ENCODE data around the gene PGP. TPM values are rescaled to one million over a fixed set of nuclear protein-coding genes. Genes with fewer than 3 reads are reported as not detected.

The PGP gene
- total RNA-seq, 2 donors from 2014 or later = 16.3 to 24.3 TPM

GRCh38 chr16:2229091-2229490, 14.5 kb upstream of the PGP start:
- intact Hi-C loops (cut with DNase I, micrococcal nuclease) = no loop called here
- ATAC-seq (no peak), DNase-seq (no peak)

- intact Hi-C loops (cut with DNase I, micrococcal nuclease) = no loop called here
- no peak for DNase-seq
- no peak for ATAC-seq
These were observed 13.7 kb upstream of the PGP start for GRCh38 chr16:2228161-2228824.

GRCh38 chr16:2226918-2227317, 12.3 kb upstream of the PGP start:
- DNase-seq = no peak
- intact Hi-C loops (cut with DNase I, micrococcal nuclease) = no loop called here
- ATAC-seq = no peak

- ATAC-seq = no peak
- DNase-seq = peak in 1 of 2 donors; percentile 36
- intact Hi-C loops (cut with DNase I, micrococcal nuclease) = no loop called here
These were observed 11.7 kb upstream of the PGP start for GRCh38 chr16:2226245-2226793.

DNA sequence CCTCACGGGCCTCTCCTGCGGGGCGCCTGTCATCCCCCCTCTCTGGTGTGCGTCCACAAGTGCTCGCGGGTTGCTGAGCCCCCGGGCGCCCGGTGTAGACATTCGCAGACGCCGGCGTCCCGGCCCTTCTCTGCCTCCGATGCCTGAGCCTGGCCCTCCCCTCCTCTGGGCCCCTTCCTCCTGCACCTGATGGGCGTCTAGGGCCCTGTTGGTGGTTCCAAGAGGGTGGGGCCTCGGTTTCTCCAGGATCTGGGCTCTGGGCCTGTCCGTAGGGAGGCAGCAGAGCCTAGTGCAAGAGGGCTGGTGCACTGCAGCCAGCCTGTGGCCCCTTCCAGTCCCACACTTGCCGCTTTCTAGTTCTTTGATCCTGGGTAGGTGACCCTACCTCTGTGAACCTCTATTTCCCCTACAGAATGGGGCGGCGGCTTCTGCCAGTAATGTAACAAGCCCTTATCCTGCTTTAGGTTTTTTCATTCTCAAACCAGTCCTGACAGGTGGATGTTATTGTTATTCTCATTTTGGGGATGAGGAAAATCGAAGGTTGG, 9.4 kb upstream of the PGP start:
- intact Hi-C loops (cut with DNase I, micrococcal nuclease) = no loop called here
- peak; percentile 70 to 82 for DNase-seq
- ATAC-seq = peak; percentile 64

- peak; percentile 91 for ATAC-seq
- DNase-seq = peak; percentile 100
- intact Hi-C loops (cut with DNase I, micrococcal nuclease) = no loop called here
These were observed 8.7 kb upstream of the PGP start, which contains the start of gene E4F1 for GRCh38 chr16:2223221-2223941. Gene E4F1 (plus strand): TSS chr16:2223591. CDS start chr16:2223614, 23 bp downstream.

- intact Hi-C loops (cut with DNase I, micrococcal nuclease) = no loop called here
- ATAC-seq (no peak), DNase-seq (no peak)
These were observed 1.7 kb upstream of the PGP start for GRCh38 chr16:2216330-2216729.

DNA sequence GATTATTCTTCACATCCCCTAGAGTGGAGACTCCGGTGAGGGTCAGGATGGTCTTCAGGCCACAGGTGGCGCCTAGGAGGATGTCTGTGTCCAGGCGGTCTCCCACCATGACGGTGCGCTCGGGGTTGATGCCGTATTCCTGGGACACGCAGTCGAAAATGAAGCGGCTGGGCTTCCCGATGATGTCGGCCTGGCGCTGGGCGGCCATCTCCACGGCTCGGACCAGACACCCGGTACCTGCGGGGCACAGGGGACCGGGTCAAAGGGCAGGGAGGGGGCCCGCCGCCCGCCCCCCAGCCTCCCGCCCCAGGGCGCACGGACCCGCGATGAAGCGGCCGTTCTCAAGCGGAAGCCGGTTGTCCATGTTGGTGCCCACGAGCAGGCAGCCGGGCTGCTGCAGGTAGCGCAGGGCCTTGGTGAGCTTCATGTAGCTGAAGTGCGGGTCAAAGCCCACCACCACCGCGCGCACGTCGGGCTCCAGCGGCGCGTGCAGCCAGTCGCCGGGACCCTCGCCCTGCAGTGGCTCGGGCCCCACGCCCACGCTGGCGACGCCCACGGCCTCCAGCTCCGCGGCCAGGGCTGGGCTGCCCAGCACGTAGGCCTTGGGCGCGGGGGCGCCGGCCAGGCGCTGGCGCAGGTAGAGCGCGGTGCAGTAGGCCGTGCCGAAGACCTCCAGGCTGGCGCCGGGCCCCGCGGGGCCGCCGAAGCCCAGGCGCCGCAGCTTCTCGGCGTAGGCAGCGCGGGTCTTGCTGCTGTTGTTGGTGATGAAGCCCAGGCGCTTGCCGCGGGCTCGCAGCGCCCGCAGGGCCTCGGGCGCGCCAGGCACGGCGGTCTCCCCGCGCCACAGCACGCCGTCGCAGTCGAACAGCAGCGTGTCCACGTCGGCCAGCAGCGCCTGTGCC, 572 bp downstream of the PGP start:
- DNase-seq (no peak), ATAC-seq (no peak)
- intact Hi-C loops (cut with DNase I, micrococcal nuclease) = no loop called here

GRCh38 chr16:2212362-2213324, 2.0 kb downstream of the PGP start:
- ATAC-seq (peak; percentile 27), DNase-seq (no peak)
- intact Hi-C loops (cut with DNase I, micrococcal nuclease) = no loop called here

GRCh38 chr16:2211923-2212347, 2.7 kb downstream of the PGP start:
- DNase-seq = no peak
- no peak for ATAC-seq
- intact Hi-C loops (cut with DNase I, micrococcal nuclease) = no loop called here

DNA sequence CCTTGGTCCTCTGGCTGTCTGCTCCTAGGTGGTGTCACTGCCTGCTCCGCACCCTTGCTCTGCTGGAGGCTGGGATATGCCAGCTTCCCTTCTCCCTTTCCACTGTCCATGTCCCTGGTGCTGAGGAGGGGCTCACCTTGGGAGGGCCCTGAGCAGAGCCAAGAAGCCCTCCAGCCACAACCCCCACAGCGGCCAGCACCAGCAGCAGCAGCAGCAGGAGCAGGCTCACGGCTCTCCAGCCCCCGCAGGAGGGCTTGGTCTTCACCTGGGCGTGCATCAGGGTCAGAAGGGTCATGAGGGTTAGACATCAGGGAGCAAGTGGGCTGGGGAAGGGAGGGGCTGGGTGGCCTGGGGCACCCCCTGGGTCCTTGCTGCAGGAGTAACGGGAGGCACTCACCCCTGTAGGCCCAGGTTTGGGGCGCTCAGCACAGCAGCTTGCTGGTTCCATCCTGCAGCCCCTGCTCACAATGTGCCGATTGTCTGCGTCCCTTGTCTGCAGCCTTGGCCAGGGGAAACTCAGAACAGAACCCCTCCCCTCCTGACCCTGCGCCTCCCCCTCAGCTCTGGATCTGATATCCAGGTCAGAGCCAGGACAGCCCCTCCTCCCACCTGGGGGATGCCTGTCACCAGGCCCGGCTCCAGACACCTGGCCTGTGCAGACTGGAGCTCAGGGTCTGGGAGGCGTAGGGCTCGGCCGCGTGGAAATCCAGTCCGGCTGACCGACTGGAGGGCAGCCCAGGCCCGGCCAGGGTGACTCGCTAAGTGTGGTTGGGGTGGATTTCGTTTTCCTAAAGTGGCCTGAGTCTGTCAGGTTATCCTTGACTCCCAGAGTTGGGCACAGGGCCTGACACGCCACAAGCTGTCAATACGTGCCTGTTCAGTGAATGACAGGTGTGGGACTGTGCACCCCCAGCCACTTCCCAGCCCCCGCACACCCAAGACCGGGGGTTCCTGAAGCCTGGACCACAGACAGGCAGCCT, 4.0 kb downstream of the PGP start, which contains the start of gene BRICD5:
Gene BRICD5 (minus strand): TSS at position 478 of the 980 bp plus-strand sequence. CDS start 30 bp downstream, at position 448.
- DNase-seq (no peak), ATAC-seq (no peak)
- intact Hi-C loops (cut with DNase I, micrococcal nuclease) = no loop called here

DNA sequence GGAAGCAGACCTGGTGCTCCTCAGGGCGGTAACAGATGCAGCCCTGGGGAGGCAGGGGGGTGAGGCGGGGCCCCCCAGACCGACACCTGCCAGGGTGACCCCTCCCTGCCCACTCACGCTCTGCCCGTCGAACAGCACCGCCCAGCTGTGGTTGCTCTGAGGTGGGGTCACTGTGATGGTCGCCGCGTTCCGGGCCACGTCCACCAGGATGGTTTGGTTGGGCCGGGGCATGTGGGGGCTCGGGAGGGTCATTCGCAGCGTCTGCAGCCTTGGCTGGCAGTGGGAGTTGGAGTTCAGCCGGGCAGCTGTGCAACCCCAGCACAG, 4.7 kb downstream of the PGP start:
- intact Hi-C loops (cut with DNase I, micrococcal nuclease) = no loop called here
- ATAC-seq (no peak), DNase-seq (no peak)

DNA sequence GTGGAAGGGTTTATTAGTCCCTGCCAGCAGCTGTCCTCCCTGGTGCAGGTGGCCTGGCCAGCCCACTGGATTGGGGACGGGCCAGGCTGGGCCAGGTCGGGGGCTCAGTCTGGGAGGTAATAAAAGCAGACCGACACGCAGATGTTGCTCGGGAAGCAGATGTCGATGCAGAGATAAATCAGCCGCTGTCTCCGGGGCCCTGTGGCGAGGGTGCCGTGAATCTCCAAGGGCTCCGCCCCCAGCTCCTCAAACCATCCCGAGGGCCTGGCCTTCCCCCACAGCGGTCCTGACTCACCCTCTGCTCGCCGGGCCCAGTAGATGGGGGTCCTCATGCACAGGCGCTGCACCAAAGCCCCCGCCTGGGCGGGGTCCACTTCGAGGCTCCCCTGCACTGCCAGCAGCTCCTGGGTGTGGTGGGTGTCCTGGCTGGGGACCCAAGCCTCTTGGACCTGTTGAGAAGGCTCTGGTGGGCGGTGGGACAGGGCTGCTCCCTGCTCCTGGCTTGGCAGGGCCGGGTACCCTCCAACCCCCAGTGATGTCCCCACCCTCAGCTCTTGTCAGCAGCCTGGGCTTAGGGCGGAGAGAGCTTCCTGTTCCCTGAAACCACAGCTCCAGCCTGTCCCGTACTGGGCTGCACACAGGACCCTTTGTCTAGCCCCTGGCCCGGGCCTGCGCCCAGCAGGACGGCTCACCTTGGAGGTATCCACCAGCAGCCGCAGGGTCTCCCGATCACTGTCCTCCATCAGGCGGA, 5.2 kb downstream of the PGP start:
- DNase-seq (no peak), ATAC-seq (no peak)
- intact Hi-C loops (cut with DNase I, micrococcal nuclease) = no loop called here

- ATAC-seq = no peak
- intact Hi-C loops (cut with DNase I, micrococcal nuclease) = no loop called here
- no peak for DNase-seq
These were observed 5.9 kb downstream of the PGP start for GRCh38 chr16:2208772-2209171.

DNA sequence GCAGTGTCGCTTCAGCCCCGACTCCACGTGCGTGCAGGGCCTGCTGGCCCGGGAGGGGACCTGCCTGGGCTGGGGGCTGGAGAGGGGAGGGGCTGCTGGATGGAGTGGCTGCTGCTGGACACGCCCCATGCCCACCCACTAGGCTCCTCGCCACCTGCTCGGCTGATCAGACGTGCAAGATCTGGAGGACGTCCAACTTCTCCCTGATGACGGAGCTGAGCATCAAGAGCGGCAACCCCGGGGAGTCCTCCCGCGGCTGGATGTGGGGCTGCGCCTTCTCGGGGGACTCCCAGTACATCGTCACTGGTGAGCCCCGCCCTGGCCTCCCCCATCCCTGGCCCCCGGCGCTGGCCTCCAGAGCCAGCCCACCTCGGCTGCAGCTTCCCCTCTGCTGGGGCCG, 6.3 kb downstream of the PGP start:
- no peak for ATAC-seq

GRCh38 chr16:2207872-2208271, 6.8 kb downstream of the PGP start:
- no peak for ATAC-seq
- intact Hi-C loops (cut with DNase I, micrococcal nuclease) = no loop called here
- no peak for DNase-seq

More for the DNA sequence above, 6.3 kb downstream of the PGP start:
- no peak for DNase-seq
- intact Hi-C loops (cut with DNase I, micrococcal nuclease) = no loop called here

Measured in left colon (tissue), 2 donors.